ENCODE data around the gene BCL11B. TPM values are rescaled to one million over a fixed set of nuclear protein-coding genes. Genes with fewer than 3 reads are reported as not detected.

Gene BCL11B
- total RNA-seq, 1 donor from 2014 or later, result 0.85 TPM

GRCh38 chr14:99137001-99137700 is 134.8 kb downstream of the BCL11B start:
- intact Hi-C loops (cut with DNase I), result no loop called here
- DNase-seq (ENCODE audit: low spot score) (no peak), ATAC-seq (no peak)

DNA sequence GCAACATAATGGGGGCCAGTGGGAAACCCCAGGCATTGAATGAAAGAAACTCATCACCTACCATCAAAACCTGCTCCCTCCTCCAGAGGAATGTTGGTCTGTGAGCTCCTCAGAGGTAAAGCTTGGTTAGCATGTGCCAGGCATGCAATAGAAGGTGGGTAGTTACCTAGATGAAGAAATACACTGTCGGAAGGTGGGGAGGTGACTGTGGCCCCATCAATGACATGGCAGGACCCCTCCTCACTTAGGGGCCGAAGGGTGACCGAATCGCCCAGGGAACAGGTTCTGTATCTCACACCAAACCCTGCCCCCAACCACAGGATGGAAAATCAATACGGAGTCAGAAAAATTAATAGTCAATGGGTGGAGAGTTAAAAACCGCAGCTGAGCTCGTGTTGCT is 135.6 kb downstream of the BCL11B start:
- DNase-seq (ENCODE audit: low spot score) (no peak), ATAC-seq (no peak)
- intact Hi-C loops (cut with DNase I), result no loop called here

GRCh38 chr14:99136047-99136400 is 136.0 kb downstream of the BCL11B start:
- intact Hi-C loops (cut with DNase I), result no loop called here
- DNase-seq (ENCODE audit: low spot score) (no peak), ATAC-seq (no peak)

- no peak for ATAC-seq
- no peak for DNase-seq (ENCODE audit: low spot score)
- intact Hi-C loops (cut with DNase I), result no loop called here
Measured at GRCh38 chr14:99134516-99135046, 137.4 kb downstream of the BCL11B start.

DNA sequence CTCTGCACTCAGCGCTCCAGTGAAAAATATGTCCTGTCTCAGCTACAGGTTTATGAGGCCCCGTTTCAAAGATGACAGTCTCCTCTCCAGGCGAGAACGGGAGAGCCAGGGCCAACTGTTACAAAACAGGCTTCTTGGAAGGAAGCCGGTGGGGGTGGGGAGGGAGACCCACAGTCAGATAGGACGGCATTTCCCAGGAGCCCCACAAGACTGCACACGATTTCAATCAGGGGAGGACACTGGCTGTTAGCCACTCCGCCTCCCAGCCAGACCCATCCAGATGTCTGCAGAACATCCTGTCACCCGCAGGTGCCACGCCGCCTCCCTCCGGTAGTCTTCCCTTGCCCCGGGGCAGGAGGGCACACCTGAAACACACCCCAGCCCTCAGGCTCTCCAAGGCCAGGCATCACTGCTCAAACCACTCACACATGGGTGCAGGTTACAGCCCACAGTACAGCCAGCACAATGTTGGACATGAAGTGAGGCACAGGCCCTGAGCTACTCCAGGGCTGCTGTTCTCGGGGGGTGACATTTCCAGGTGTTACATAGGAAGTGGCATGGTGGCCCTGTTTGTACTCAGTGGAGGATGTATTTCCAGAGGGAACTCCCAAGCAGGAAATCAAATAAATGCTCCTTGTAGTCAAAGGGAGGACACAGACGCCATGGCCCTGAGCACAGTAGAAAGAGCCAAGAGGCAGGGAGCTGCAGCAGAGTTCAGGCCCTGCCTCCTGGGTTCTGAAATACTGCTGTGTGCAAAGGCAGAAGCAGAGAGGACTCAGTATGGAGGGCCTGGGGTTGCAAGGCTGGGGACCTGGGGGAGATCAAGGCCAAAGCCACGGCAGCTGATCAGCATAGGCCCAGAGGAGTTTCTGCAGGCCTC is 138.1 kb downstream of the BCL11B start:
- DNase-seq (ENCODE audit: low spot score) (no peak), ATAC-seq (peak; percentile 53)
- intact Hi-C loops (cut with DNase I), result no loop called here

DNA sequence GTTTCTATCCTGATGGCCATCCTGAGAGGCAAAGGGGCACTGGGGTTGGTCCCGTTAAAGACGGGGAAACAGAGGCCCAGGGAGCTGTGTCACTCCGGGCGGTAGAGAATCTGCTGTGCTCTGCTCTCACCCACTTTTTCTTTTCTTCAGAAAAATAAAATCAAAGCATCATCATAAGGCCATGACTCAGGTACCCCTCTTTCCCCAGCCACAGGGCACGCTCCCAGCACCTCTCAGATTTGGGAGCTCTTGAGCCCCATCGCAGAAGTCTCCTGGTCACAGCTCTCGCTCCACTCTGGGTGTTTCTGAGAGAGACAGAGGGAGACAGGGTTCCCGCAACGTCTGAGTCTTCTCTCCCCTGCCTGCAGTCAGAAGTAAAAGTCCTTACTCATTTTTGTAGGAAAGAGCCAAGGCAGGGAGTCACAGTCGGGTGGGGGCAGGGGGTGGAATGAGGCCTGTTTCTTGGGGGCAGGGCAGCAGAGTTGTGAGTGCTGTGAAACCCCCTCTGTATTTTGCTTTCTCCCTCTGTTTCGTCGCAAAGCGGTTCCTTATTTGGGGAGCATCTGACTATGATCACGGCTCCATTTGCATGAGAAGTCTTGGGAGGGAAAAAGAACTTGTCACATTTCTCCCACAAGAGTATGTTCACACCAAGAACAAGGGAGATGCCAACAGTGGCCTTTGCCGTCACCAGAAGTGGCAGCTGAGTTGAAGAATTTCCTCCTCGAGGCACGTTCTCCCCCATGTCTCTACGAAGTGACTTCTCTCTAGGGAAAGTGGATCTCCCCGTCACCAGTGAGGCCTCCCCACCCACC is 139.0 kb downstream of the BCL11B start:
- DNase-seq (ENCODE audit: low spot score) (no peak), ATAC-seq (no peak)
- intact Hi-C loops (cut with DNase I), result no loop called here

DNA sequence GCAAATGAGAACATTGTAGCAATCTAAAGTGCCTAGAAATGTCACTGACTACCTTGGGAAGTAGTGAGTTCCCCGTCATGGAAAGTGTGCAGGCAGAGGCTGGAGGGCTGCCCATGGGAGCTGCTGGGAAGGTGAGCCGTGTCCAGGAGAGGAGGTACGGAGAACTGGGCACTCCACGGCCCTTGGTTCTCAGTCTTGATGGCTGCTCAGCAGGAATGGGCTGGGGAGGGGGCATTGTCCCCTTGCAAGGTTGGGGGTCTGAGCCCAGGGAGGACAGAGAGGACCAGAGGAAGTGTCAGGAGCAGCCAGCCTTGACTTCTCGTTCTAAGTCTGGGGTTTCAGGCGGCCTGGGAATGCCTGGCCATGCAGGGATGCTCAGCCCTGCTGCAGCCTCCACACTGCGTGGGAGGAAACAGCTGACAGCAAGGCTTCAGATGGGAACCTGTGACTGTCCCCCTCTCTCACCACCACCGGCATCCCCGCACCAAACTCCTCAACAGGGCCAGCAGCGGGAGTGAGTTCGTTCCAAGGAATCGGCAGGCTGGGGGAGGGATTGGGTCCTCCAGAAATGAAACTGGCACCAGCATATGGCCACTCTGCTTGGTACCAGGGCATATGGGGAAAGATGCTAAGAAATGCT is 140.2 kb downstream of the BCL11B start:
- ATAC-seq (no peak), DNase-seq (ENCODE audit: low spot score) (no peak)
- intact Hi-C loops (cut with DNase I), result no loop called here

DNA sequence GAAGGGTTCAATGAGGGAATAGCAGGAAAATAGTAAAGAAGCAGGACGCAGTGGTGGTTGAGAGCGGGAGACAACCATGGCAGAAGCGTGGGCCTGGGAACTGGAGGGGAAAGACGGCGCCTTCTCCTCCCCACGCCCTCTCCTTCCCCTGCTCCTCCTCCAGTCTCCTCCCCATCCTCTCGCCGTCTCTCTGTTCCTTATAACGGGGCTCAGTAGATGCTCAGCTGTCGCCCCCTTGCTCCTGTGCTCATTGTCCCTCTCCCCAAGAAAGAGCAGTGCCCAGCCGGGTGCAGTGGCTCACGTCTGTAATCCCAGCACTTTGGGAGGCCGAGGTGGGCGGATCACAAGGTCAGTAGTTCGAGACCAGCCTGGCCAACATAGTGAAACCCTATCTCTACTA is 142.0 kb downstream of the BCL11B start:
- intact Hi-C loops (cut with DNase I), result no loop called here
- ATAC-seq, result no peak
- no peak for DNase-seq (ENCODE audit: low spot score)

DNA sequence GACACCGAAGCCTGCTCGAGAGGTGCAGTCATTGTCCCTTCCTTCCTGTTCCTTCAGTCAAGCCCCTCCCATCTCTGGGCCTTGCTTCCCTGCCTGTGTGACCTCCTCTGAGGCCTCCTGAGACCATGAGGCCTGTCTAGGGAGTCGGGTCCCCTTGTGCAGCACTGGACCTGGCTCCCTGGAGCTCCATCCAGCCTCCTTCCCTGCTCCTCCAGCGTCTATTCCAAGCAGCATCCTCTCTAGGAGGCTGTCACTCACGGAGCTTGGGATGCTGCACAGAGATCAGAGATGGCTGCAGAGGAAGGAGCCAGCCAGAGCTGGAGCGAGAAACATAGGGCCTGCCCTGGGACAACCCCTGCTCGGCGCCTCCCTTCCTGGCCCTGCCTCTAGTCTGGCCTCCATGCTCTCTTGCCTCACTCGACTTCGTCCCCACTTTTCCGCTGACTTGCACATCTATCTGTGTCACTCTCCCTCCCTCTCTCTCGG is 142.7 kb downstream of the BCL11B start:
- DNase-seq (ENCODE audit: low spot score) (no peak), ATAC-seq (peak; percentile 50)
- intact Hi-C loops (cut with DNase I), result no loop called here

- no peak for ATAC-seq
- intact Hi-C loops (cut with DNase I), result no loop called here
- no peak for DNase-seq (ENCODE audit: low spot score)
Measured at GRCh38 chr14:99128185-99128584, 143.8 kb downstream of the BCL11B start.

DNA sequence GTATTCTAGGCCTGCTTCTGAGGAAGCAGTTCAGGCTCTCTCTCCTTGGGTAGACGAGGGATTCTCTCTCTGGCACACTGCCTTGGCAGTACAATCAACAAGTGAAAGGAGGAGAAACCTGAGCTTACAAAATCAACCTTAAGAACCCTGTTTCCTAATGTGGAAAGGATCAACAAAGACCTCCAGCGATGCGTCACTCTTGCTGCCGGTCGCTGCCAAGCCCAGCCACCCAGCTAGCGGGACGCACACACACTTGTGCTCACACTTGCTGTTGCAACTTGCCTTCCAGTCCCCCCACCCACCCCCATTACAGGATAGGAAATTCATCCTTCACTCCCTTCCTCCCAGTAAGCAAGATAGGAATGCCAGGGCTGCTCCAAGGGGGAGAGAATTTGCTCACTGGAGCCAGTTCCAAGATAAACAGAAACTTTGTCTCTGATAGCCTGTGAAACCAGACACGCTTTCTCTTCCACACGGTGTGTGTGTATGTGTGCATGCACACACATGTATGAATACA is 144.3 kb downstream of the BCL11B start:
- intact Hi-C loops (cut with DNase I), result no loop called here
- ATAC-seq (peak; percentile 53), DNase-seq (ENCODE audit: low spot score) (no peak)

DNA sequence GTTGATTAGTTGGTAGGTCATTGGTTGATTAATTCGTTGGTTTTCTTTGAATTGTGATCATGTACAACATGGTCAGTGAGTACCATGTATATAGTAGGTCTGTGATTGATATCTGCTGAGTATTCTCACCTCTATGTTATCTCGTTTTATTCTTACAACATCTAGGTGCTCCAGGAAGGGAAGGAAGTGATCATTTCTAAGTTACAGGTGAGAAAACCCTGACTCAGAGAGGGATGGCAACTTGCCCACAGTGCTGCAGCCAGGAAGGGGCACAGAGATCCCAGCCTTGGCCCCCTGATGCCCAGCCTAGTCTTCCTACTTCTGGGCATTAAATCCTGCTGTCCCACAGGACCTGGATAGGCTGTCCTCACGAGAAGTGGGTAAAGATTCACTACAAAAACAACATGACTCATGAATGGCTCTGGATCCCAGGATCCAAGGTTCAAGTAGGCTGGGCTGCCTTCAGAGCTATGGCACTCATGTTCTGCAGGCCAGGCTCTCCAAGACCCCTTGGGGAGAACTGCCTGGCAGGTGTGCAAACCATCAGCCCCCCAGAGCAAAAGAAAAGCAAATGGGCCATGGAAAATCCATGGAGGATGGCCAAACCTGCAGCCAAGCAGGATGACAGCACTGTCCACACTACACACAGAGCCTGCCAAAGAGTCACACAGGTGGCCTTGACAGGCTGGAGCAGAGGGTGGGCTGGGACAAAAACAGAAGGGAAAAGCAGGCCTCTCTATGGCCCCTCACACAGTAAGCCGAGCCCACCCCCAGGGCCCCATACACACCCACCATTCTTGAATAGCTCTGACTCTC is 146.2 kb downstream of the BCL11B start:
- intact Hi-C loops (cut with DNase I), result no loop called here
- ATAC-seq (no peak), DNase-seq (ENCODE audit: low spot score) (no peak)

GRCh38 chr14:99125113-99125512 is 146.9 kb downstream of the BCL11B start:
- ATAC-seq (no peak), DNase-seq (ENCODE audit: low spot score) (no peak)
- intact Hi-C loops (cut with DNase I), result no loop called here

GRCh38 chr14:99124482-99125105 is 147.4 kb downstream of the BCL11B start:
- ATAC-seq (no peak), DNase-seq (ENCODE audit: low spot score) (no peak)
- intact Hi-C loops (cut with DNase I), result no loop called here

DNA sequence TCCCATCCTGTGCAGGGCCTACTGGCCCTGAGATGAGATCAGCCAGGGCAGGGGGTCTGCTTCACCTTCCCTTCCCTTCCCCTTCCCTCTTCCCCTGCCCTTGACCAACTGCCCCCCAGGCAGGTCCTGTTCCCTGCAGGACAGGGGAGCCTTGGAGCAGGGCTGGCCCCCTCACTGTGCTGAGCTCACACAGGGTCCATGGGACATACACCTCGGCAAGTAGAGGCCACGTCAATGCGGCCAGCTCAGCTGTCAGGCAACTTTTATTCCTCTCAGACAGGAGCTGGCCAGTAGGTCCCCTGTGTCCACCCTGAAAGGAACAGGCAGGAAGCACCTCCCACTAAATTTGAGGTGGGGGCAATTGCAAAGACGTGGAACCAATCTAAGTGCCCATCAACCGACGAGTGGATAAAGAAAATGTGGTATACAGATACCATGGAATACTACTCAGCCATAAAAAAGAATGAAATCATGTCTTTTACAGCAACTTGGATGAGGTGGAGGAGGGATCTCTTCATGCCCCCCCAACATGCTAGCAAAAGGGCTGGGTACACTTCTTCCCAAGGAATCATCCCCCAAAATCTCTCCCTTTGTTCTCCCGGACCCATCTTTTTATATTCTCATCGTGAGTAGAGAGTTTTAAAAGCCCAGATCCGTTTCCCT is 148.7 kb downstream of the BCL11B start:
- DNase-seq (ENCODE audit: low spot score) (no peak), ATAC-seq (no peak)
- intact Hi-C loops (cut with DNase I), result no loop called here

DNA sequence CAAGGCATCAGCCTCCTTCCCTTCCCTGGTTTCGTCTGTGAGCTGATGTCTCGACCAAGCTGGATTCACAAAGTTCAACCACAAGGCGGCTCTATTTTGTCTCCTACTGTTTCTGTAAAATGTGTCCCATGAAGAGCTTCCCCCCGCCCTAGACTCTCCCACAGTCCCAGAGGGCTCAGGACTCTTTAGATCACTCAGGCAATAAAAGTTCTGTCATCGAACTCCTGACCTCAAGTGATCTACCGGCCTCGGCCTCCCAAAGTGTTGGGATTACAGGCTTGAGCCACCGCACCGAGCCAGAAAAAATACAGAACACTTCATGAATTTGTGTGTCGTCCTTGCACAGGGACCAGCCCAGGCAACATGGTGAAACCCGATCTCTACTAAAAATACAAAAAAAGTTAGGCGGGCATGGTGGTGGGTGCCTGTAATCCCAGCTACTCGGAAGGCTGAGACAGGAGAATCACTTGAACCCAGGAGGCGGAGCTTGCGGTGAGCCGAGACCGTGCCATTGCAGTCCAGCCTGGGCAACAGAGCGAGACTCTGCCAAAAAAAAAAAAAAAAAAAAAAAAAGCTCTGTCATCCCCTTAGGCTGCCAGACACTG is 149.4 kb downstream of the BCL11B start:
- ATAC-seq (no peak), DNase-seq (ENCODE audit: low spot score) (no peak)
- intact Hi-C loops (cut with DNase I), result no loop called here
